ENCODE results near the gene TSPAN32.

GRCh38 chr11:2308713-2309112 is 6.9 kb downstream of the TSPAN32 start:
- no peak for TF ChIP-seq POLR2A (IDR thresholded peaks at IDR 0.05; ENCODE audit: borderline replicate concordance, extremely low read depth, insufficient read depth, insufficient read length)
- TF ChIP-seq CTCF (IDR thresholded peaks at IDR 0.05 in 2 of 3, conservative IDR thresholded peaks at IDR 0.05 in 1 of 3; ENCODE audit: borderline replicate concordance in 1 of 3, insufficient read depth in 1 of 3, low read depth in 2 of 3, low read length in 2 of 3), result no peak
- TF ChIP-seq EZH2 (IDR thresholded peaks at IDR 0.05), result no peak

All from HCT116 (cell line).